HCT116 (cell line): ENCODE measurements around the gene ATG10. TPM values are rescaled to one million over a fixed set of nuclear protein-coding genes. Genes with fewer than 3 reads are reported as not detected.
A peak's percentile ranks its signal among the peaks of the same experiment; 100 is the strongest.

Experiments used
- ATAC-seq: fragments of 200-7000 bp; cut with Tn5 transposase; 2 replicates; pipeline ENCODE4 v1.9.1; 2020; ENCODE audit warnings: mild to moderate bottlenecking, moderate library complexity
- Bru-seq: library from RNA; stranded (reverse); fragments of 400-500 nt; gene quantifications from one replicate; lab custom pipeline; 2021; lab: Mats Ljungman, UMichigan
- BruChase-seq, 2 experiments: library from RNA; stranded (reverse); fragments of 400-500 nt; gene quantifications; one replicate each; lab custom pipeline; 2021; lab: Mats Ljungman, UMichigan
- BruUV-seq: library from RNA; stranded (reverse); fragments of 400-500 nt; replicated peaks from 2 replicates; lab custom pipeline; 2021; lab: Mats Ljungman, UMichigan
- CTCF ChIA-PET: fragments of 300-600 bp; sonication (Branson Sonifier 250); formaldehyde crosslinking; loops from one replicate; lab custom pipeline; 2021; ENCODE audit warnings: antibody characterized with exemption; lab: Charles Lee
- POLR2A ChIA-PET: fragments of 300-600, 350-600 bp; sonication (Branson Sonifier 250); formaldehyde crosslinking; loops from one replicate; lab custom pipeline; 2021; ENCODE audit warnings: antibody characterized with exemption; lab: Charles Lee
- RAD21 ChIA-PET, 2 experiments: fragments of 300-600 bp; sonication (Branson Sonifier 250); formaldehyde crosslinking; loops; one replicate each; lab custom pipeline; 2023; ENCODE audit warnings: low total read pairs in 2 of 2; ENCODE audit not compliant: uncharacterized antibody in 2 of 2, unreplicated experiment in 2 of 2, low non-redundant PET in 1 of 2; lab: Charles Lee
- DNase-seq: peaks from one replicate; pipeline ENCODE4 v3.0.0-alpha.2; 2010; ENCODE audit warnings: low read depth, low spot score
- H2AFZ ChIP-seq: fragments of 200-600 bp; shearing (Covaris generic), sonication (generic); 2 replicates; pipeline ENCODE4 v1.6.1; 2017; ENCODE audit warnings: low read depth, mixed run types, mixed read lengths, antibody characterized with exemption, low read length; ENCODE audit not compliant: poor library complexity, severe bottlenecking
- H3K27ac ChIP-seq: 2 replicates; pipeline ENCODE4 v1.5.1; 2012; ENCODE audit warnings: low read depth, low read length
- H3K27me3 ChIP-seq: fragments of 200-600 bp; sonication (generic); 2 replicates; pipeline ENCODE4 v1.6.1; 2016; ENCODE audit warnings: mixed run types, low read length, mixed read lengths; ENCODE audit not compliant: insufficient read depth
- H3K36me3 ChIP-seq, 2 experiments: fragments of 200-500 bp in 1 of 2; fragments of 200-600 bp in 1 of 2; sonication (Bioruptor generic) in 1 of 2; sonication (generic) in 1 of 2; 2 replicates each; pipeline versions ENCODE4 v1.5.1 to v1.6.1; 2014 to 2016; ENCODE audit warnings: low read length in 2 of 2, inconsistent platforms in 1 of 2, mixed read lengths in 1 of 2, mixed run types in 1 of 2; ENCODE audit not compliant: insufficient read depth in 2 of 2, control insufficient read depth in 1 of 2
- H3K4me1 ChIP-seq, 2 experiments: fragments of 200-600 bp in 1 of 2; sonication (generic) in 1 of 2; 2 replicates each; pipeline versions ENCODE4 v1.5.1 to v1.6.1; 2012 to 2017; ENCODE audit warnings: low read length in 2 of 2, inconsistent platforms in 1 of 2, mild to moderate bottlenecking in 1 of 2, mixed read lengths in 1 of 2, mixed run types in 1 of 2, moderate library complexity in 1 of 2; ENCODE audit not compliant: insufficient read depth in 2 of 2, control insufficient read depth in 1 of 2
- H3K4me2 ChIP-seq: fragments of 200-600 bp; sonication (generic); 2 replicates; pipeline ENCODE4 v1.6.1; 2017; ENCODE audit warnings: mixed run types, low read length, mixed read lengths
- H3K4me3 ChIP-seq, 2 experiments: fragments of 200-600 bp in 1 of 2; sonication (generic) in 1 of 2; replicated peaks in 1 of 2; 2 replicates each; pipeline ENCODE4 v1.5.1; 2011 to 2016; ENCODE audit warnings: low read length in 2 of 2, control low read depth in 1 of 2, low read depth in 1 of 2, mild to moderate bottlenecking in 1 of 2, mixed read lengths in 1 of 2, mixed run types in 1 of 2
- H3K79me2 ChIP-seq: fragments of 200-600 bp; sonication (generic); 2 replicates; pipeline ENCODE4 v1.6.1; 2017; ENCODE audit warnings: mild to moderate bottlenecking, mixed run types, low read length, moderate library complexity, mixed read lengths; ENCODE audit not compliant: insufficient read depth
- H3K9ac ChIP-seq: fragments of 200-600 bp; sonication (generic); 2 replicates; pipeline ENCODE4 v1.6.1; 2016; ENCODE audit warnings: low read length, mixed read lengths
- H3K9me2 ChIP-seq: fragments of 200-600 bp; sonication (generic), shearing (Covaris generic); 2 replicates; pipeline ENCODE4 v1.6.1; 2017; ENCODE audit warnings: mixed run types, mild to moderate bottlenecking, moderate library complexity; ENCODE audit not compliant: insufficient read depth
- H3K9me3 ChIP-seq, 2 experiments: fragments of 200-500 bp in 1 of 2; fragments of 200-600 bp in 1 of 2; sonication (Bioruptor generic) in 1 of 2; sonication (generic) in 1 of 2; 2 replicates each; pipeline ENCODE4 v1.6.1; 2014 to 2017; ENCODE audit warnings: low read length in 2 of 2, mixed read lengths in 2 of 2, inconsistent platforms in 1 of 2, low read depth in 1 of 2, mild to moderate bottlenecking in 1 of 2, mixed run types in 1 of 2, moderate library complexity in 1 of 2; ENCODE audit not compliant: control insufficient read depth in 1 of 2, insufficient read depth in 1 of 2
- H4K20me1 ChIP-seq: fragments of 200-600 bp; sonication (generic), shearing (Covaris generic); 2 replicates; pipeline ENCODE4 v1.6.1; 2017; ENCODE audit warnings: mixed run types, mild to moderate bottlenecking, moderate library complexity; ENCODE audit not compliant: insufficient read depth
- ATF3 ChIP-seq: IDR thresholded peaks from 2 replicates; pipeline ENCODE4 v1.6.1; 2012
- CBX3 ChIP-seq: IDR thresholded peaks from 2 replicates; pipeline ENCODE4 v1.6.1; 2012; ENCODE audit warnings: low read depth
- CEBPB ChIP-seq: IDR thresholded peaks from 2 replicates; pipeline ENCODE4 v1.6.1; 2012; ENCODE audit warnings: low read depth
- EGR1 ChIP-seq: IDR thresholded peaks from 2 replicates; pipeline ENCODE4 v1.6.1; 2012; ENCODE audit warnings: low read depth
- ELF1 ChIP-seq: IDR thresholded peaks from 2 replicates; pipeline ENCODE4 v1.6.1; 2012; ENCODE audit warnings: low read depth, borderline replicate concordance
- EZH2 ChIP-seq: fragments of 200-600 bp; sonication (generic); IDR thresholded peaks from 2 replicates; pipeline ENCODE4 v1.6.1; 2017; ENCODE audit warnings: antibody characterized with exemption, mixed run types
- EZH2phosphoT487 ChIP-seq: fragments of 200-600 bp; IDR thresholded peaks from 2 replicates; pipeline ENCODE4 v1.6.1; 2018; ENCODE audit warnings: antibody characterized with exemption, borderline replicate concordance
- FOSL1 ChIP-seq: IDR thresholded peaks from 2 replicates; pipeline ENCODE4 v1.6.1; 2012; ENCODE audit warnings: low read depth
- JUND ChIP-seq: IDR thresholded peaks from 2 replicates; pipeline ENCODE4 v1.6.1; 2012
- MAX ChIP-seq: IDR thresholded peaks from 2 replicates; pipeline ENCODE4 v1.6.1; 2012
- POLR2A ChIP-seq: IDR thresholded peaks from 2 replicates; pipeline ENCODE4 v1.7.0; 2011; ENCODE audit warnings: borderline replicate concordance; ENCODE audit not compliant: insufficient read depth, insufficient read length; ENCODE audit errors: extremely low read depth
- POLR2AphosphoS5 ChIP-seq: IDR thresholded peaks from 2 replicates; pipeline ENCODE4 v1.6.1; 2011; ENCODE audit warnings: mild to moderate bottlenecking, low read depth, low read length, moderate library complexity
- RAD21 ChIP-seq: IDR thresholded peaks from 2 replicates; pipeline ENCODE4 v1.6.1; 2012; ENCODE audit warnings: low read depth, mild to moderate bottlenecking
- SIN3A ChIP-seq: IDR thresholded peaks from 2 replicates; pipeline ENCODE4 v1.6.1; 2012; ENCODE audit warnings: low read depth
- SP1 ChIP-seq: IDR thresholded peaks from 2 replicates; pipeline ENCODE4 v1.6.1; 2012; ENCODE audit warnings: low read depth
- SRF ChIP-seq: IDR thresholded peaks from 2 replicates; pipeline ENCODE4 v1.6.1; 2012; ENCODE audit warnings: low read depth
- TCF7L2 ChIP-seq: IDR thresholded peaks from 2 replicates; pipeline ENCODE4 v1.7.0; 2011; ENCODE audit warnings: borderline replicate concordance, inconsistent platforms; ENCODE audit not compliant: insufficient read depth, insufficient read length; ENCODE audit errors: extremely low read depth
- YY1 ChIP-seq: IDR thresholded peaks from 2 replicates; pipeline ENCODE4 v1.6.1; 2011; ENCODE audit warnings: low read length, low read depth, moderate library complexity, mild to moderate bottlenecking; ENCODE audit not compliant: insufficient replicate concordance; ENCODE audit errors: extremely low read depth
- ZBTB33 ChIP-seq: IDR thresholded peaks from 2 replicates; pipeline ENCODE4 v1.6.1; 2011; ENCODE audit warnings: mild to moderate bottlenecking, low read length, moderate library complexity; ENCODE audit not compliant: insufficient replicate concordance; ENCODE audit errors: extremely low read depth
- ZFX ChIP-seq: fragments of 450-650 bp; IDR thresholded peaks from 2 replicates; pipeline ENCODE4 v1.6.1; 2017
- ZNF274 ChIP-seq: fragments of 200-500 bp; sonication (Bioruptor generic); IDR thresholded peaks from 2 replicates; pipeline ENCODE4 v1.6.1; 2014; ENCODE audit warnings: mild to moderate bottlenecking, low read depth, low read length, inconsistent platforms
- intact Hi-C: fragments of 100-400 bp; cut with micrococcal nuclease; formaldehyde crosslinking; loops from 2 replicates; pipeline ENCODE4 v1.10.0; 2022
- long read RNA-seq: library from polyadenylated mRNA; unstranded; transcript quantifications from one replicate; pipeline ENCODE4 v2.0.0, GENCODE V29; 2021; ENCODE audit not compliant: unreplicated experiment
- polyA plus RNA-seq: library from polyadenylated mRNA; unstranded; fragments of >200 nt; gene quantifications from 2 replicates; pipeline ENCODE4 v1.2.1, GENCODE V29; 2012; ENCODE audit warnings: missing spikeins
- total RNA-seq: library from RNA; stranded (reverse); gene quantifications from one replicate; pipeline ENCODE4 v1.2.1, GENCODE V29; 2021; ENCODE audit not compliant: unreplicated experiment

Gene ATG10
- total RNA-seq (9.4 TPM), Bru-seq, nascent RNA (percentile 73 among the genes with signal in this experiment), BruChase-seq, experiment 1, labeled RNA remaining after a 6-hour chase (percentile 57 among the genes with signal in this experiment), BruChase-seq, experiment 2, labeled RNA remaining after a 2-hour chase (percentile 70 among the genes with signal in this experiment)
- polyA plus RNA-seq = 5.6 and 7.9 TPM in 2 replicates
- long read RNA-seq, transcript ATG10-201 (8 exons, 3,033 nt) = major isoform, 7 of 27 reads
- long read RNA-seq, partial matches to known transcripts = 1 of 27 reads
- long read RNA-seq, other reads (novel, unspliced or antisense) = 17 of 27 reads

GRCh38 chr5:81971712-81972491 lies at the start of gene ATG10:
Gene ATG10, plus strand, starts transcription at chr5:81972023. Its CDS starts 15,548 bp downstream, at chr5:81987571.
- Histone ChIP-seq H3K36me3 (no peaks in the 10 kb centered on the region), H3K27me3 (no peaks in the 10 kb centered on the region), H3K9me3 (no peaks in the 10 kb centered on the region), H2AFZ (peak within 1 kb of the TSS; percentile 85), H3K79me2 (peaks cover 7% of the 10 kb centered on the region; the same call in 1 of the 2 replicates), H4K20me1 (no peaks in the 10 kb centered on the region), H3K27ac (peak within 1 kb of the TSS; percentile 83), H3K9me2 (peaks cover 3% of the 10 kb centered on the region; the same call in 1 of the 2 replicates), H3K4me1 (peaks cover 2 to 20% of the 10 kb centered on the region in 2 experiments; a peak in 3 of 4 replicates), H3K4me2 (peak within 1 kb of the TSS; percentile 88), H3K9ac (peak within 1 kb of the TSS; percentile 79), H3K4me3 (peak within 1 kb of the TSS; percentile 76 to 83)
- ChIA-PET POLR2A (interaction anchor here (1.0 kb wide), 1 partner anchor 8 kb away, joined by 4 read pairs; no protein-coding TSS in a partner anchor), CTCF (no interaction called here), RAD21 (interaction anchor here in 1 of 2 experiments (0.6 kb wide), 1 partner anchor 124 kb away, joined by 3 read pairs; no protein-coding TSS in a partner anchor)
- DNase-seq (peak; percentile 68), ATAC-seq (peak; percentile 96)
- intact Hi-C loops = loop anchor here (10.0 kb wide), 1 partner anchor 217 kb away; the partner anchor contains the start of gene SSBP2
- BruUV-seq = no TSS peak
- TF ChIP-seq POLR2A (peak; percentile 45), CBX3 (no peak), SIN3A (peak; percentile 79), FOSL1 (no peak), EZH2 (no peak), TCF7L2 (peak; percentile 33), POLR2AphosphoS5 (peak; percentile 93), ZBTB33 (no peak), EGR1 (no peak), ZFX (peak; percentile 94), RAD21 (no peak), CEBPB (no peak), EZH2phosphoT487 (no peak), SRF (no peak), ATF3 (no peak), JUND (no peak), YY1 (peak; percentile 47), SP1 (no peak), ELF1 (no peak), MAX (peak; percentile 65; the same call in 1 of the 2 replicates), ZNF274 (no peak)
